Measurements from ENCODE around the gene COQ10A.

The COQ10A gene

GRCh38 chr12:56307221-56307965 lies 40.7 kb downstream of the COQ10A start:
- Histone ChIP-seq H3K9me3 (ENCODE audit: severe bottlenecking) (no peaks in the 10 kb centered on the region), H3K4me3 (ENCODE audit: severe bottlenecking) (no peak overlapping the region), H3K4me1 (ENCODE audit: insufficient read depth, poor library complexity, severe bottlenecking) (no peaks in the 10 kb centered on the region), H3K36me3 (ENCODE audit: low read depth) (peaks cover 54% of the 10 kb centered on the region), H3K27ac (ENCODE audit: poor library complexity, severe bottlenecking) (no peak overlapping the region), H3K27me3 (ENCODE audit: insufficient read depth, poor library complexity, severe bottlenecking) (no peaks in the 10 kb centered on the region)
- no peak for TF ChIP-seq CTCF (IDR thresholded peaks at IDR 0.05; ENCODE audit: poor library complexity, severe bottlenecking)
- ATAC-seq (ENCODE audit: low read depth) (no peak), DNase-seq (ENCODE audit: low spot score) (no peak)

- Histone ChIP-seq H3K9me3 (ENCODE audit: severe bottlenecking) (no peaks in the 10 kb centered on the region), H3K4me3 (ENCODE audit: severe bottlenecking) (no peak overlapping the region), H3K27ac (ENCODE audit: poor library complexity, severe bottlenecking) (no peak overlapping the region), H3K27me3 (ENCODE audit: insufficient read depth, poor library complexity, severe bottlenecking) (no peaks in the 10 kb centered on the region), H3K4me1 (ENCODE audit: insufficient read depth, poor library complexity, severe bottlenecking) (no peaks in the 10 kb centered on the region), H3K36me3 (ENCODE audit: low read depth) (peaks cover 62% of the 10 kb centered on the region)
- no peak for ATAC-seq (ENCODE audit: low read depth)
- no peak for DNase-seq (ENCODE audit: low spot score)
- no peak for TF ChIP-seq CTCF (IDR thresholded peaks at IDR 0.05; ENCODE audit: poor library complexity, severe bottlenecking)
Measured at GRCh38 chr12:56308714-56309113, 42.0 kb downstream of the COQ10A start.

GRCh38 chr12:56311003-56311402 lies 44.3 kb downstream of the COQ10A start:
- H3K9me3 ChIP-seq (ENCODE audit: severe bottlenecking): no peaks in the 10 kb centered on the region
- no peaks in the 10 kb centered on the region for H3K4me1 ChIP-seq (ENCODE audit: insufficient read depth, poor library complexity, severe bottlenecking)
- peaks cover 62% of the 10 kb centered on the region for H3K36me3 ChIP-seq (ENCODE audit: low read depth)
- no peaks in the 10 kb centered on the region for H3K27me3 ChIP-seq (ENCODE audit: insufficient read depth, poor library complexity, severe bottlenecking)
- ATAC-seq (ENCODE audit: low read depth) (no peak), DNase-seq (ENCODE audit: low spot score) (no peak)
- no peak overlapping the region for H3K27ac ChIP-seq (ENCODE audit: poor library complexity, severe bottlenecking)
- no peak overlapping the region for H3K4me3 ChIP-seq (ENCODE audit: severe bottlenecking)
- TF ChIP-seq CTCF (IDR thresholded peaks at IDR 0.05; ENCODE audit: poor library complexity, severe bottlenecking): no peak

- peak overlapping the region; percentile 65 for H3K4me3 ChIP-seq (ENCODE audit: severe bottlenecking)
- peaks cover 50% of the 10 kb centered on the region for H3K36me3 ChIP-seq (ENCODE audit: low read depth)
- no peak for TF ChIP-seq CTCF (IDR thresholded peaks at IDR 0.05; ENCODE audit: poor library complexity, severe bottlenecking)
- H3K9me3 ChIP-seq (ENCODE audit: severe bottlenecking): no peaks in the 10 kb centered on the region
- no peaks in the 10 kb centered on the region for H3K4me1 ChIP-seq (ENCODE audit: insufficient read depth, poor library complexity, severe bottlenecking)
- H3K27ac ChIP-seq (ENCODE audit: poor library complexity, severe bottlenecking): peak overlapping the region; percentile 60
- DNase-seq (ENCODE audit: low spot score) (no peak), ATAC-seq (ENCODE audit: low read depth) (0 out of 3 replicates have a peak, but pooled peaks have one; percentile 0)
- no peaks in the 10 kb centered on the region for H3K27me3 ChIP-seq (ENCODE audit: insufficient read depth, poor library complexity, severe bottlenecking)
Measured at GRCh38 chr12:56315249-56315621, 48.5 kb downstream of the COQ10A start.

Measured in RWPE2 (cell line).